LNCAP (cell line): ENCODE measurements around the gene EXOC2.

Experiments
- CTCF ChIP-seq: fragments of 450-650 bp; IDR thresholded peaks from 2 replicates; pipeline ENCODE4 v1.5.1; 2017; ENCODE audit warnings: mild to moderate bottlenecking

The EXOC2 gene

GRCh38 chr6:620166-620565 lies 72.8 kb downstream of the EXOC2 start:
- TF ChIP-seq CTCF = no peak

GRCh38 chr6:617456-618100 lies 75.4 kb downstream of the EXOC2 start:
- TF ChIP-seq CTCF = peak; percentile 64

- no peak for TF ChIP-seq CTCF
Measured at GRCh38 chr6:613981-614380, 79.0 kb downstream of the EXOC2 start.

GRCh38 chr6:611928-612327 lies 81.0 kb downstream of the EXOC2 start:
- TF ChIP-seq CTCF = no peak

- no peak for TF ChIP-seq CTCF
Measured at GRCh38 chr6:610882-611281, 82.1 kb downstream of the EXOC2 start.

- TF ChIP-seq CTCF = no peak
Measured at GRCh38 chr6:609905-610304, 83.0 kb downstream of the EXOC2 start.

- TF ChIP-seq CTCF = no peak
Measured at GRCh38 chr6:606829-607379, 86.0 kb downstream of the EXOC2 start.

GRCh38 chr6:604579-604978 lies 88.4 kb downstream of the EXOC2 start:
- TF ChIP-seq CTCF = no peak
